Measurements from ENCODE around the gene MYO18B. TPM values are rescaled to one million over a fixed set of nuclear protein-coding genes. Genes with fewer than 3 reads are reported as not detected.

MYO18B gene
- polyA plus RNA-seq, 1 donor from 2014 or later = not detected

DNA sequence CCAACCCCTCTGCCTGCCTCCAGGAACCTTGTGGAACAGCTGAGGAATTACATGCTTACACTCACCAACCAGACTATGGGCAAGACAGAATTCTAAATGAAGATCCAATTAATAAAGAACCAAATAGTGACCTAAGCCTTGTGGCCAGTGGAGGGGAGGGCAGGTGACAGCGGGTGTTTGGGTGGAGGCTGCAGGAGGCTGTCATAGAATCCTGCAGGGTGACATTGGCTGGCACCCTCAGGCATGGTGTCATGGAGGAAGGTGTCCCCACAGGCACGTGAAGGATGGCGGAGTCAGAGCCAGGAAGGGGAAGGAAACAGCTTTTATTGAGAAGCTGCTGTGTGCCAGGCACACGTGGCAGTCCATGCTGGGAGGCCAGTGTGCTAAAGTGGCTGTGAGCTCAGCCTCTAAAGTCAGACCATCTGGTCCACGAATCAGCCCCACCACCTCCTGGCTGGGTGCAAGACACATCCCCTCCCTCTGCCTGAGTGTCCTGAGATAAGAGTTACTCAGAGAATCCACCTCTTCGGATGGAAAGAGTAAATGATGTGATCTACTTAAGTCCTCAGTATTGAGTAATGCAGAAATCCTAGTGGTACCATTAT is 8.7 kb downstream of the MYO18B start:
- Mint-ChIP-seq H3K36me3 (peaks cover 2% of the 10 kb centered on the region), H3K9me3 (no peaks in the 10 kb centered on the region), H3K27ac (no peak overlapping the region), H3K4me1 (peaks cover 0 to 8% (median 5%) of the 10 kb centered on the region in 3 donors), H3K27me3 (peaks cover 2% of the 10 kb centered on the region), H3K4me3 (no peak overlapping the region)

DNA sequence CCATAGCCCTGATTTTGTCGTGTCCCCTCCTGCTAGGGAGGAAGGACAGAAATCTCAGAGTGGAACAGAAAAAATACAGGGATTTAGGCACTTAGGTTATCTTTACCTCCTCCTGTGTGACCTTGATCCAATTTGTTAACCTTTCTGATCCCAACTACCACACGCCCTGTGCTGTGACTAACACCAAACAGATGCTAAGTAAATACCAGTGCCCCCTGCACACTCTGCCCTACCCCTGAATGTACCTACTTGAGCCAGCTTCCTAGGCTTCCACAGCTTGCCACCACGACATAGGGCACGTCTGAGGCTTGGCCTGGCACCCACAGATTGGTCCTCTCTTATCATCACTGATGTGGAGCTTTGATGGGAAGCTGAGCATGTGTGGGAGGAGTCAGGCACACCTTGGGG is 9.2 kb downstream of the MYO18B start:
- Mint-ChIP-seq H3K9me3 (no peaks in the 10 kb centered on the region), H3K27ac (no peak overlapping the region), H3K4me3 (no peak overlapping the region)

DNA sequence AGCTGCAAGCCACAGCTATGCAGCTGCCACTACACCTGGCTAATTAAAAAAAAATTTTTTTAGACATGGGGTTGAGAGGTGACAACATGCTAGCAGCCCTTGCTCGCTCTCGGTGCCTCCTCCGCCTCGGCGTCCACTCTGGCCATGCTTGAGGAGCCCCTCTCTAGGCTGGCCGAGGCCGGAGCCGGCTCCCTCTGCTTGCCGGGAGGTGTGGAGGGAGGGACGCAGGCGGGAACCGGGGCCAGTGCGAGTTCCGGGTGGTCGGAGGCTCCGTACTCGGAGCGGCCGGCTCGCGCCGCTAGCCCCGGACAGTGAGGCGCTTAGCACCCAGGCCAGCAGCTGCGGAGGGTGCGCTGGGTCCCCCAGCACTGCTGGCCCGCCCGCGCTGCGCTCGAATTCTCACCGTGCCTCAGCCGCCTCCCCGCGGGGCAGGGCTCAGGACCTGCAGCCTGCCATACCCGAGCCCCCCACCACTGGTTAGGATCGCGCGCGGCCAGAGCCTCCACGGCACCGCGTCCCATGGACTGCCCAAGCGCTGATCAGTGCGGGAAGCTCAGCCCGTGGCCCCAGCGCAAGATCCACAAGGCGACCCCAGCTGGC is 10.7 kb downstream of the MYO18B start:
- H3K4me1 Mint-ChIP-seq = peaks cover 0 to 8% (median 5%) of the 10 kb centered on the region in 3 donors
- peaks cover 2% of the 10 kb centered on the region for H3K27me3 Mint-ChIP-seq
- no peak overlapping the region for H3K4me3 Mint-ChIP-seq
- no peaks in the 10 kb centered on the region for H3K9me3 Mint-ChIP-seq
- no peak overlapping the region for H3K27ac Mint-ChIP-seq
- H3K36me3 Mint-ChIP-seq = peaks cover 2% of the 10 kb centered on the region

More for the DNA sequence above, 9.2 kb downstream of the MYO18B start:
- Mint-ChIP-seq H3K27me3 (peaks cover 2% of the 10 kb centered on the region), H3K36me3 (peaks cover 2% of the 10 kb centered on the region), H3K4me1 (peaks cover 0 to 8% (median 5%) of the 10 kb centered on the region in 3 donors)

DNA sequence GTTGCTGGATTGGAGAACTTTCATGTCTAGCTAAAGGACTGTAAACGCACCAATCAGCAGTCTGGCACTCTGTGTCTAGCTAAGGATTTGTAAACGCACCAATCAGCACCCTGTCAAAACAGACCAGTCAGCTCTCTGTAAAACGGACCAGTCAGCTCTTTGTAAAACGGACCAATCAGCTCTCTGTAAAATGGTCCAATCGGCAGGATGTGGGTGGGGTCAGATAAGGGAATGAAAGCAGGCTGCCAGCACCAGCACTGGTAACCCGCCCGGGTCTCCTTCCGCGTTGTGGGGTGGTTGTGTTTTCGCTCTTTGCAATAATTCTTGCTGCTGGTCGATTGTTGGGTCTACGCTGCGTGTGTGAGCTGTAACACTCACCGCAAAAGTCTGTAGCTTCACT is 11.3 kb downstream of the MYO18B start:
- Mint-ChIP-seq H3K9me3 (no peaks in the 10 kb centered on the region), H3K27me3 (peaks cover 2% of the 10 kb centered on the region)

DNA sequence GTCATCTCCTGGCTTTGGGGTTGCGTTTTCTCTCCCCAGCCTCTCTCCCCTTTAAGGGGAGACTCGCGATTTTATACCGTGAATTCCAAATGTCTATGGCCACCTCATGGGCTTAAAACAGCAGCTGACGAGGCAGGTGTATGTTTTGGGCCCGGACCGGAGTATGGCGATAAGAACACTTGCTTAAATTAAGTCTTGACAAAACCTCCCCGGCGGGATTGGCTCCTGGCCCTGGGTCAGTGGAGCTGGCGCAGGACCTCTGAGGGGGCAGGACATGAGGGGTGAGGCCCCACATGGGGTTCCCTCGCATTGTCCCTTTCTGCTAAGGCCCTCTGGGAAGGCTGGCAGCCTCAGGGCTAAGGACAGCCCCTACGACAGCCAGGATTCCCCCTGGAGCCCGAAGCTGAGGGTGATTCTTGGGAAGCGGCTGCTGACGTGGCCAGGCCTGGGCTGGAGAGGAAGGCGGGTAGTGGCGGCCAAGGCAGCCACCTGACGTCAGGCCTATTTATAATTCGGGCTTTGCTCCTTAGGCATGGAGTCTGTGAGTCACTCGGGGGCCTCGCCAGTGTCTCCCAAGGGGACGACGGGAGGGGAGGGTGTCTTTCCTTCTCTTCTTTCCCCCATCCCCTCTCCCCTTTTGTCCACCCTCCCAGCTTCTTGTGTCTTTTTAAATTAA is 12.7 kb downstream of the MYO18B start:
- Mint-ChIP-seq H3K27ac (no peak overlapping the region), H3K36me3 (peaks cover 2% of the 10 kb centered on the region), H3K4me1 (peaks cover 0 to 2% (median 1%) of the 10 kb centered on the region in 3 donors), H3K9me3 (no peaks in the 10 kb centered on the region), H3K27me3 (peaks cover 2% of the 10 kb centered on the region), H3K4me3 (no peak overlapping the region)

More for the DNA sequence above, 11.3 kb downstream of the MYO18B start:
- H3K27ac Mint-ChIP-seq = no peak overlapping the region
- no peak overlapping the region for H3K4me3 Mint-ChIP-seq
- H3K36me3 Mint-ChIP-seq = peaks cover 2% of the 10 kb centered on the region
- H3K4me1 Mint-ChIP-seq = peaks cover 0 to 8% (median 5%) of the 10 kb centered on the region in 3 donors

DNA sequence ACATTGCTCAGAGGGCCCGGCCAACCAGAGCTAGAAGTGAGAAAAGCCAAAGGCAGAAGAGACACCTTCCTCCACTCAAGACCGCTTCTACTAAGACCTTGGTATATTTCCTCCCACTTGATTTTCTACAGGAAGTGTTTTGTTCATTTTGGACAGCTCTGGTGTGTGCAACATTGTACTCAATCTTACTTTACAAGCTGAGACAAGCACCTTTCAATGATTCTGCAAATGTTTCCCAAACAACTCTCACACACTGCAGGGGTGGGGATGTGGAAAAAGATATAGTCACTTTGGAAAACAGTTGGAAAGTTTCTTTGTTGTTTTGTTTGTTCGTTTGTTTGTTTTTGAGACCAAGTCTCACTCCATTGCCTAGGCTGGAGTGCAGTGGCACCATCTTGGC is 15.7 kb downstream of the MYO18B start:
- Mint-ChIP-seq H3K9me3 (no peaks in the 10 kb centered on the region), H3K36me3 (no peaks in the 10 kb centered on the region), H3K4me1 (no peaks in the 10 kb centered on the region), H3K4me3 (peak overlapping the region in 1 of 4 donors; percentile 22), H3K27me3 (no peaks in the 10 kb centered on the region), H3K27ac (no peak overlapping the region)

DNA sequence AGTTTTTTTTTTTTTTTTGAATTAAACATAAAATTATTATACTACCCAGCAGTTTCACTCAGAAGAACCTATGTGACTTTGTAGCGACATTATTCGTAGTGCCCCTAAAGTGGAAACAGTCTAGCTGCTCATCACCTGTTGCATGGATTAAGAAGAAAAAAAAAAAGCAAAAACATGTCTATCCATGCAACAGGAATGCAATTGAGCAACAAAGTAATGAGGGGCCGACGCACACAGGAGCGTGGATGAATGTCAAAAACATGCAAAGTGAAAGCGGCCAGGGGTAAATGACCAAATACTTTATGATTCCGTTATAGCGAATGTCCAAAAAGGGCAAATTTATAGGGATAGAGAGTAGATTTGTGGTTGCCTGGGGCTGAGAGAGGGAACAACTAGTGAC is 16.3 kb downstream of the MYO18B start:
- H3K4me3 Mint-ChIP-seq = no peak overlapping the region
- H3K27me3 Mint-ChIP-seq = no peaks in the 10 kb centered on the region
- no peaks in the 10 kb centered on the region for H3K36me3 Mint-ChIP-seq
- H3K9me3 Mint-ChIP-seq = no peaks in the 10 kb centered on the region
- H3K27ac Mint-ChIP-seq = no peak overlapping the region
- H3K4me1 Mint-ChIP-seq = no peaks in the 10 kb centered on the region

DNA sequence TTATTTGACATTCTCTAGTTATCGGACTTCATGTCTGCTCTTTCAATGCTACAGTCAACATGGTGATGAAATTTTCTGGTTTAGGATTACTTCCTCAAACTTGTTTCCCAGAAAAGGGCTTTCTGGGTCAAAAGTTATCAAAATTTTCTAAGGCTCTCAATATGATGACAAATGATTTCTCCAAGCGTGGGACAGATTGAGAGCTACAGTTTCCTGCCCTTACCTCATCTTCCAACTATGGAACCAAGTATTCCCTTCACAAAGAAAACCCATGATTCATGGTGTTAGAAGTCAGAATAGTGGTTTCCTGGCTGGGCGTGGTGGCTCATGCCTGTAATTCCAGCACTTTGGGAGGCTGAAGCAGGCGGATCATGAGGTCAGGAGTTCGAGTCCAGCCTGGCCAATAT is 17.8 kb downstream of the MYO18B start:
- Mint-ChIP-seq H3K4me1 (no peaks in the 10 kb centered on the region), H3K36me3 (no peaks in the 10 kb centered on the region), H3K27me3 (peaks cover 1% of the 10 kb centered on the region), H3K27ac (no peak overlapping the region), H3K4me3 (no peak overlapping the region), H3K9me3 (no peaks in the 10 kb centered on the region)

DNA sequence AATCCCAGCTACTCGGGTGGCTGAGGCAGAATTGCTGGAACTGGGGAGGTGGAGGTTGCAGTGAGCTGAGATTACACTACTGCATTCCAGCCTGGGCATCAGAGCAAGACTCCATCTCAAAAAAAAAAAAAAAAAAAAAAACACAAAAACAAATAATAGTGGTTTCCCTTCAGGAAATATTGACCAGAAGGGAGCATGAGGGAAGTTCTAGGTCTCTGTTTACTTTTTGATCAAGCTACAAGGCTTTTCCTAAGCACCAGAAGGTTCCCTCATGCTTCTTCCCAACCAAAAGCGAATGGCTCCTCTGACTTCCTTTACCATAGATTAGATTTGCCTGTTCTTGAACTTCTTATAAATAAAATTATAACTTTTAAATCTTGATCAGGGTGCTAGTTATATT is 18.3 kb downstream of the MYO18B start:
- no peaks in the 10 kb centered on the region for H3K36me3 Mint-ChIP-seq
- H3K4me3 Mint-ChIP-seq = no peak overlapping the region
- peaks cover 1% of the 10 kb centered on the region for H3K27me3 Mint-ChIP-seq
- H3K9me3 Mint-ChIP-seq = no peaks in the 10 kb centered on the region
- no peaks in the 10 kb centered on the region for H3K4me1 Mint-ChIP-seq
- H3K27ac Mint-ChIP-seq = no peak overlapping the region

DNA sequence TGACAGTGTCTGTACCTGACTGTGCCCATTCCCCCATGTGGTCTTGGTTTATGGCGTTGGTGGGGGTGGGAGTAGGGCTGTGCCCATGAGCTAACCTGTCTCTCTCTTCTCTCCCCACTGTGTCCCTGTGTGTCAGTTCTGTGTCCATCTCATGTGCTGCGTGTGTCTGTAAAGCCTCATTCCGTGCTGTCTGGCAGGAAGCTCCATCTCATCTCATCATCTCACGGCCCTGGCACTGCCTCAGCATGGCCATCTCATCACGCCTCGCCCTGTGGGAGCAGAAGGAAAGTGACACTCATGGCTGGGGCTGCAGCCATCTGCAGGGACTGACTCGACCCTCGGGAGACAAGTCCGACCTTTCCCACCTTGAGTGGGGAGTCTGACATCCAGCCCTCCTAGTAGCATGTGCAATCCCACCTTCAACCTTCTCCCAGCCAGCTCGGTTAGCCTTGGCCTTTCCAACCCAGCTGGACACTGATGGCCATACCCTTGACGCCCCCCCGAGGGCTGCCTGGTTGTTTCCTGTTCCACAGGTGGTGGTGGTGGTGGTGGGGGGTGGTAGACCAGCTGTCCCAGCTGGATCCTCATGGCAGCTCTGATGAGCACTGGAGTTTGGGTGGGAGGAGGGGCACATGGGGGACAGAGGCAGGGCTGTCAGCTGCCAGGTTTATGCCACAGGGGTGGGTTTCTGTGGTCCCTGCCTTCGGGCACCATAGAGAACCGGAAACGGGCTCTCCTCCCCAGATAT is 19.0 kb downstream of the MYO18B start:
- no peak overlapping the region for H3K4me3 Mint-ChIP-seq
- H3K27ac Mint-ChIP-seq = no peak overlapping the region
- peaks cover 0 to 3% (median under 1%) of the 10 kb centered on the region in 3 donors for H3K9me3 Mint-ChIP-seq
- peaks cover 4% of the 10 kb centered on the region for H3K27me3 Mint-ChIP-seq
- no peaks in the 10 kb centered on the region for H3K36me3 Mint-ChIP-seq
- no peaks in the 10 kb centered on the region for H3K4me1 Mint-ChIP-seq

DNA sequence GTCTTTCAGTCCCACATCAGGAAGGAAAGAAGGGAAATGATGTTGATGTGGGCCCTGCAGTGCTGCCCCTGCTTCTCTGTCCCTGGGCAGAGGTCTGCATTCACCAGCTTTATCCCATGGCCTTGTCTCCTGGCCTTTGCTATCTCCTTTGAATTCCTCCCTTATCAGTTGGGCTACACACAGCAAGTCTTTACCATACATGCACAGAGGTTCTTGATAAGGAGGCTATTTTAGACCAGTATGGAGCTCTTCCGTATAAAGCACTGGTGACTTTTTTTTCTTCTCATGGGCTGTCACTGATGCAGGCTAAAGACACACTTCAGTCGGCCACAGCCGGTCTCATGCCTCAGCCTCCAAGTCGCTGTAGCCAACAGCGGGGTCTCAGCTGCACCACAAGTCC is 20.2 kb downstream of the MYO18B start:
- peaks cover 8 to 14% (median 9%) of the 10 kb centered on the region in 3 donors for H3K9me3 Mint-ChIP-seq
- H3K4me3 Mint-ChIP-seq = no peak overlapping the region
- H3K27ac Mint-ChIP-seq = no peak overlapping the region
- no peaks in the 10 kb centered on the region for H3K36me3 Mint-ChIP-seq
- H3K27me3 Mint-ChIP-seq = peaks cover 4% of the 10 kb centered on the region
- H3K4me1 Mint-ChIP-seq = no peaks in the 10 kb centered on the region

DNA sequence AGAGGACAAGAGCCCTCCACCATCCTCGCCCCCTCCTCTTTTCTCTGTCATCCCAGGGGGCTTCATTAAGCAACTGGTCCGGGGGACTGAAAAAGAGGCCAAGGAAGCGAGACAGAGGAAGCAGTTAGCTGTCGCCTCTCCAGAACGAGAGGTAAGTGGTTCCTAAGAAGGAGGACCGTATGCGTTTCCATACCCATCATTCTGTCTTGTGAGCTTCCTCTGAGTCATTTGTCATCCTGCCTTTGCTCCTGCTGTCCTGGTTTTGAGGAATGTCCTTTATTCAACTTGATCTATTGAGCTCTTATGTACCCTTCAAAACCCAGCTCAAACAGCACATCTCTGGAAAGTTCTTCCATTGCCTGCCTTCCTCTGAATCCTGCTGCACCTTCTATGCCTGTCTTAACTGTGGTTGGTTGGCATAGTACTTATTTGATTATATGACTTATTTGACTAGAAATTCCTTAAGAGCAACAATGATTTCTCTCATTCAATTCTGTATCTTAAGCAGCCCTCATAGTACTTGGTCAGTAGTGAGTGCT is 21.3 kb downstream of the MYO18B start:
- Mint-ChIP-seq H3K27me3 (peaks cover 4% of the 10 kb centered on the region), H3K36me3 (peaks cover 3% of the 10 kb centered on the region), H3K4me1 (no peaks in the 10 kb centered on the region), H3K4me3 (no peak overlapping the region), H3K27ac (peak overlapping the region in 1 of 3 donors; percentile 27), H3K9me3 (peaks cover 8 to 14% (median 9%) of the 10 kb centered on the region in 3 donors)

DNA sequence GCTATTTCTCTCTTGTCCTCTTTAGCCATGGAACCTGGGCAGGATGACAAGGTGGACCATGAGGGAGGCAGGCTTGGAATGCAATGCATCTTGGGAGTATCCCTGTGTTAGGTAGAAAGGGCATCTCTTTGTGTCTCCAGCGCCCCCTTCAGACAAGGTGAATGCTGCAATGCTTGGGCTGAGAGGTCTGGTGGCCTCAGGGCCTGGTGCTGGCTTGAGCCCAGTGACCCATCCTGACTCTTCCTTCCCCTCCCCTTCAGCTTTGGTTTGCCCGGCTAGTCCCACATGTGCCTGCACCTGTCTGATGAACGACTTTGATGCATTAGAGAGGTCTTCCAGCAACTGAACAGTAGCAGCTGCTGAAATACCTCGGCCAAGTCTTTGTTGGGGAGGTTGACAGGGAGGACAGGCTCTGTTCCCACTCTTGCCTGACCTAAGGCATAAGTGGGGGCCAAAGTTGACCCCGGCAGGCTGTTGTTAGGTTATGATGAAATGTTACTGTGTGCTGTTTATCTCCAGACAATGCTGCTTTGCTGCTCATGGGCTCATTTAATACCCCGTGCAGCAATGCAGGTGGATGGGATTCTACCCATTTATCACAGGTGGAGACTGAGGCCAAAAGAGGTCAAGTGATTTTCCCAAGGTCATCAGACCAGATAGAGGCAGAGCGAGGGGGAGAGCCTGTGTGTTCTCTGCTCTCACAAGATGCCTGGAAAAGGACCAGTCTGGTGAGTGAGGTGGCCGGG is 22.5 kb downstream of the MYO18B start:
- peaks cover 4% of the 10 kb centered on the region for H3K27me3 Mint-ChIP-seq
- peak overlapping the region in 1 of 3 donors; percentile 2 for H3K27ac Mint-ChIP-seq
- H3K4me3 Mint-ChIP-seq = no peak overlapping the region
- peaks cover 3% of the 10 kb centered on the region for H3K36me3 Mint-ChIP-seq
- no peaks in the 10 kb centered on the region for H3K4me1 Mint-ChIP-seq
- H3K9me3 Mint-ChIP-seq = peaks cover 8 to 14% (median 9%) of the 10 kb centered on the region in 3 donors

DNA sequence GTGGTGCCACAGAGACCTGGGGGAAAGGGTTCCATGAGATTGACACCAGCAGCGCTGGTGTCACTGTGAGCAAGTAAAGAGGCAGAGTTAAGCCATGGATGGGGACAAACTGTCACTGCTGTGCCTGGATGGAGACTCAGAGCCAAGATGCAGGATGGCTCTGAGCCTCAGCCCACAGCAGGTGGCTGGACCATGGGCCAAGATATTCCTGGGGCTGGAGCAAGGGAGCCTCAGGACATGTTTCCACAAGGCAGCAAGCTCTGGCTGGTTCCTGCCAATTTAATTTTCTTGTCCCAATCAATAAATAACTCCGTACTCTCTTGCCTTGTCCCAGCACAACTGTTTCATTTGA is 23.0 kb downstream of the MYO18B start:
- Mint-ChIP-seq H3K36me3 (peaks cover 3% of the 10 kb centered on the region), H3K9me3 (peaks cover 8 to 14% (median 9%) of the 10 kb centered on the region in 3 donors), H3K4me1 (no peaks in the 10 kb centered on the region), H3K27me3 (peaks cover 4% of the 10 kb centered on the region), H3K27ac (no peak overlapping the region), H3K4me3 (no peak overlapping the region)
